ENCODE data around the gene DCTN2. TPM values are rescaled to one million over a fixed set of nuclear protein-coding genes. Genes with fewer than 3 reads are reported as not detected.
A peak's percentile ranks its signal among the peaks of the same experiment; 100 is the strongest.
"Not testable (repeated sequence)": the region's sequence is repeated elsewhere in the genome, so short reads cannot be mapped to it uniquely, and the experiment has no call there.

DCTN2 gene
- total and polyA plus RNA-seq, 2 experiments from 2014 or later = 156 to 230 TPM

- DNase-seq (ENCODE audit: low read depth in 1 of 2, low spot score in 1 of 2) = no peak
- H3K9me3 ChIP-seq (ENCODE audit: low read depth) = no peaks in the 10 kb centered on the region
- H3K4me3 ChIP-seq = peak overlapping the region; percentile 72
- no peak for TF ChIP-seq CTCF (IDR thresholded peaks at IDR 0.05; ENCODE audit: low read depth, low read length)
- no peaks in the 10 kb centered on the region for H3K4me1 ChIP-seq (ENCODE audit: low read depth)
- H3K27ac ChIP-seq = no peak overlapping the region
- no peaks in the 10 kb centered on the region for H3K36me3 ChIP-seq
- peaks cover 42% of the 10 kb centered on the region for H3K27me3 ChIP-seq
Measured at GRCh38 chr12:57590479-57590863, 43.5 kb upstream of the DCTN2 start.

- H3K27me3 ChIP-seq = peaks cover 56% of the 10 kb centered on the region
- not testable (repeated sequence) for H3K27ac ChIP-seq; H3K4me1 ChIP-seq (ENCODE audit: low read depth); H3K36me3 ChIP-seq; DNase-seq (ENCODE audit: low read depth in 1 of 2, low spot score in 1 of 2); H3K9me3 ChIP-seq (ENCODE audit: low read depth); H3K4me3 ChIP-seq
Measured at GRCh38 chr12:57588951-57589610, 42.1 kb upstream of the DCTN2 start.

DNA sequence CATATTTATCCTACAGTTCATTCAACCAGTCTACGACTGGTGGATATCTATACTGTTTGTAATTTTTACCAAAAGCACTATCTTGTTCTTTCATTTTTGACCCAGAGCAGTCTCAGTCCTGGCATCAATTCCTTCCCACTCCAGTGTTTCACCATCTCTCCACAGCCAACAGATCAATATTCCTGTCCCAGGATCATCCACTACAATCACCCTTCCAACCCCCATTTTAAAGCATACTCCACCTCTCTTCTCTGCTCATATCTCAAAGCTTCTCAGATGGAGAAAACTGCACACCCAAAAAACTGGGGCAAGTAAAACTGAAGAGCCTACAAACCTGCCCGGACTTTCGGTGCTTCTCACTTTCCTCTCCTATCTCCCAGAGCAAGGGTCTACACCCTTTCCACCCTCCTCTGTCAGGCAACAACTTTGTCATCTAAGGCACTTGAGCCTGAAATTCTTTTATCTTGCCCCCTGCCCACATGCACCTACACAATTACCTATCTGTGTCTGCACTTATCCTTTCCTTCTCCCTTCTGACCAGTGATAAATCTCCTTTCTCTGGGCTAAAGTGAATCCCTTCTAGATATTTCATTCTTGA is 39.9 kb upstream of the DCTN2 start:
- Histone ChIP-seq H3K27me3 (peaks cover 56% of the 10 kb centered on the region), H3K27ac (no peak overlapping the region), H3K9me3 (ENCODE audit: low read depth) (no peaks in the 10 kb centered on the region), H3K4me3 (no peak overlapping the region), H3K36me3 (no peaks in the 10 kb centered on the region), H3K4me1 (ENCODE audit: low read depth) (no peaks in the 10 kb centered on the region)
- no peak for TF ChIP-seq CTCF (IDR thresholded peaks at IDR 0.05; ENCODE audit: low read depth, low read length)
- no peak for DNase-seq (ENCODE audit: low read depth in 1 of 2, low spot score in 1 of 2)

DNA sequence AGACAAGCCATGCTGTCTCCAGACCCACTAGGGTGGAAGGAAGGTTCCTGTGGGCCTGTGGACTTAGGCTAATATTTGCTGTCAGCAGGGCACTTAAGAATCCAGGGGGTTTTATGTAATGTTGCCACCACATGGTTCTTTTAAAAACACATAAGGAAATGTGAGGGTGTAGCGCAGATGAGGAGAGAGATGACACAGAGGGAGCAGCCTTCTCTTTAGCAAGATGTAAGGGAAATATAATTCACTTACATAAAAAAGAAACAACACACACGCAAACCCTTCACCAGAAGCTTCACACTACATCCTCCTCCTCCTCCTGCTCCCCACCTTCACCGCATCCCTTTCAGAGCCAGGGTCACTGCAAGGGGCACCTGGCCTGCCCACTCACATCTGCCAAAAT is 39.1 kb upstream of the DCTN2 start:
- H3K4me3 ChIP-seq = no peak overlapping the region
- H3K27me3 ChIP-seq = peaks cover 56% of the 10 kb centered on the region
- no peaks in the 10 kb centered on the region for H3K4me1 ChIP-seq (ENCODE audit: low read depth)
- no peak for TF ChIP-seq CTCF (IDR thresholded peaks at IDR 0.05; ENCODE audit: low read depth, low read length)
- no peak for DNase-seq (ENCODE audit: low read depth in 1 of 2, low spot score in 1 of 2)
- H3K27ac ChIP-seq = no peak overlapping the region
- H3K9me3 ChIP-seq (ENCODE audit: low read depth) = no peaks in the 10 kb centered on the region
- no peaks in the 10 kb centered on the region for H3K36me3 ChIP-seq

DNA sequence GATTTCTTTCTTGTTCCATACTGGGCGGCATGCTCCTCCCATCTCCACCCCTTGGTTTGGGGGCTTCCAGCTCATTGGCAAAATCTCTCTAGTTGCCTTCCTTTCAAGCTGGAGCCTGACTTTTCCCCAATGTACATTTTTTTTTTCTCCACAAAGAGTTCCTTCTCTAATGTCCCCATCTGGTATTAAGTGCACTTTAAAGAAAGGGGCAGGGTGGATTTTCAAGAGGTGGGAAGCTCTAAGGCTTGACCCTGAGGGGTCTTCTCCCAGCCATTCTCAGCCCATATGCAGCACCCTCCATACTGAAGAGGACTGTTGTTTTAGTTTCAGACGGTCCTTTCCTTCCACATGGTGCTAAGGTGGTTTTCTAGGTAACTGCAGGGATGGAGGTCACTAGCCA is 38.2 kb upstream of the DCTN2 start:
- Histone ChIP-seq H3K27me3 (peaks cover 56% of the 10 kb centered on the region), H3K9me3 (ENCODE audit: low read depth) (no peaks in the 10 kb centered on the region), H3K4me3 (no peak overlapping the region), H3K36me3 (no peaks in the 10 kb centered on the region), H3K4me1 (ENCODE audit: low read depth) (no peaks in the 10 kb centered on the region), H3K27ac (no peak overlapping the region)
- DNase-seq (ENCODE audit: low read depth in 1 of 2, low spot score in 1 of 2) = no peak
- TF ChIP-seq CTCF (IDR thresholded peaks at IDR 0.05; ENCODE audit: low read depth, low read length) = no peak

- H3K4me3 ChIP-seq = no peak overlapping the region
- no peaks in the 10 kb centered on the region for H3K4me1 ChIP-seq (ENCODE audit: low read depth)
- H3K27ac ChIP-seq = no peak overlapping the region
- no peaks in the 10 kb centered on the region for H3K9me3 ChIP-seq (ENCODE audit: low read depth)
- no peak for DNase-seq (ENCODE audit: low read depth in 1 of 2, low spot score in 1 of 2)
- peaks cover 56% of the 10 kb centered on the region for H3K27me3 ChIP-seq
- TF ChIP-seq CTCF (IDR thresholded peaks at IDR 0.05; ENCODE audit: low read depth, low read length) = no peak
- H3K36me3 ChIP-seq = no peaks in the 10 kb centered on the region
Measured at GRCh38 chr12:57584690-57585089, 37.7 kb upstream of the DCTN2 start.

Measured in cardiac muscle cell (in vitro differentiated cells and primary cell).